Ectodermal cell (in vitro differentiated cells): ENCODE data around the gene AUTS2.

Source experiments
- H3K27ac ChIP-seq: 2 replicates; pipeline ENCODE4 v1.7.0; 2013; ENCODE audit warnings: mild to moderate bottlenecking, low read depth, low read length; ENCODE audit not compliant: insufficient read depth, poor library complexity, severe bottlenecking
- H3K27me3 ChIP-seq: 2 replicates; pipeline ENCODE4 v1.7.0; 2013; ENCODE audit warnings: mild to moderate bottlenecking, low read length; ENCODE audit not compliant: insufficient read depth, control insufficient read depth, poor library complexity, severe bottlenecking
- H3K36me3 ChIP-seq: one replicate; pipeline ENCODE4 v1.7.0; 2013; ENCODE audit warnings: low read length; ENCODE audit not compliant: control insufficient read depth, insufficient read depth
- H3K4me1 ChIP-seq: one replicate; pipeline ENCODE4 v1.7.0; 2013; ENCODE audit warnings: low read length; ENCODE audit not compliant: control insufficient read depth, insufficient read depth
- H3K4me3 ChIP-seq: 2 replicates; pipeline ENCODE4 v1.7.0; 2013; ENCODE audit warnings: low read depth, low read length, control low read depth; ENCODE audit not compliant: insufficient read depth
- H3K9me3 ChIP-seq: 2 replicates; pipeline ENCODE4 v1.7.0; 2013; ENCODE audit warnings: mild to moderate bottlenecking, low read length, moderate library complexity; ENCODE audit not compliant: control insufficient read depth
- WGBS, 2 experiments: methylation state at CpG; one replicate each; pipeline ENCODE4 v1.1.7; 2013; ENCODE audit warnings: missing lambda C conversion rate in 2 of 2; 5-methylcytosine and 5-hydroxymethylcytosine counted together

AUTS2 gene

DNA sequence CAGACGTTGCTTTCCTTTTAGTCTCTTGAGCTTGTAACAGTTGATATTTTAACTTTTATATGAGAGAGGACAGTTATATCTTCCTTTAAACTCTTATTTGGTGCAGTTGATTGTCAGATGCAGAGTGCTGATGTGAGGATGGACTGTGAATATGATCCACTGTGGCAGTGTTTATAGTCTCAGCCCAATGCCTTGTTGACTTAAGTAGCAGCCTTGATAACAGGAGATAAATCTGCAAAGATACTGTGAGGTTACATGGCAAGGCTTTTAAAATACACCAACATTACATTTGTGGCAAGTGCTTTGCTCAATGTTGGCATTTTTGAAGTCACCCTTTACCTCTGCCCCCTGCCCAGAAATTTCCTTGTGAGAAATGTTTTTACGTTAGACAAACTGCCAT is 206.7 kb downstream of the AUTS2 start:
- no peaks in the 10 kb centered on the region for H3K36me3 ChIP-seq
- no peak overlapping the region for H3K27ac ChIP-seq
- H3K9me3 ChIP-seq, result no peaks in the 10 kb centered on the region
- no peak overlapping the region for H3K4me3 ChIP-seq
- H3K4me1 ChIP-seq, result no peaks in the 10 kb centered on the region
- 89 to 100% methylated on average over 1 to 2 of the region's 2 CpGs for WGBS, 2 experiments
- H3K27me3 ChIP-seq, result no peaks in the 10 kb centered on the region

DNA sequence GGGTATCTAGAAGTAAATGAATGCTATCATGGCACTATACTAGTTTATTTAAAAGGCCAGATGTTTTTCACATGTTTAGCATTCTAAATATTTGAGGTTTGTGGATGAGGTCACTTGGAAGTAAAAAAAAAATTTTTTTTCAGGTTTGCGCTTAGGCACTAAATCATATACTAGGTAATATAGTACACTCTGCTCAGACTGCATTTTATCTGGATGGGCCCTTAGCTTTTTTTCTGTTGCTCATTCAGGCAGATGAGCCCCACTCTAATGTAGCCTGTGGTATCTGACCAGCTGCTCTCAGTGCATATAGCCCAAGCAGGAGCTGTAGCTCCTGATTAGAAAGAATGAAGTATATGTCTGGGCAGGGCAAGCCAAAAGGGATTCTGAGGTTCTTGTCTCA is 210.1 kb downstream of the AUTS2 start:
- Histone ChIP-seq H3K4me1 (no peaks in the 10 kb centered on the region), H3K27me3 (no peaks in the 10 kb centered on the region), H3K27ac (no peak overlapping the region), H3K4me3 (no peak overlapping the region), H3K36me3 (no peaks in the 10 kb centered on the region), H3K9me3 (no peaks in the 10 kb centered on the region)
- WGBS, 2 experiments, result 93 to 100% methylated on average over 1 of the region's 1 CpG

DNA sequence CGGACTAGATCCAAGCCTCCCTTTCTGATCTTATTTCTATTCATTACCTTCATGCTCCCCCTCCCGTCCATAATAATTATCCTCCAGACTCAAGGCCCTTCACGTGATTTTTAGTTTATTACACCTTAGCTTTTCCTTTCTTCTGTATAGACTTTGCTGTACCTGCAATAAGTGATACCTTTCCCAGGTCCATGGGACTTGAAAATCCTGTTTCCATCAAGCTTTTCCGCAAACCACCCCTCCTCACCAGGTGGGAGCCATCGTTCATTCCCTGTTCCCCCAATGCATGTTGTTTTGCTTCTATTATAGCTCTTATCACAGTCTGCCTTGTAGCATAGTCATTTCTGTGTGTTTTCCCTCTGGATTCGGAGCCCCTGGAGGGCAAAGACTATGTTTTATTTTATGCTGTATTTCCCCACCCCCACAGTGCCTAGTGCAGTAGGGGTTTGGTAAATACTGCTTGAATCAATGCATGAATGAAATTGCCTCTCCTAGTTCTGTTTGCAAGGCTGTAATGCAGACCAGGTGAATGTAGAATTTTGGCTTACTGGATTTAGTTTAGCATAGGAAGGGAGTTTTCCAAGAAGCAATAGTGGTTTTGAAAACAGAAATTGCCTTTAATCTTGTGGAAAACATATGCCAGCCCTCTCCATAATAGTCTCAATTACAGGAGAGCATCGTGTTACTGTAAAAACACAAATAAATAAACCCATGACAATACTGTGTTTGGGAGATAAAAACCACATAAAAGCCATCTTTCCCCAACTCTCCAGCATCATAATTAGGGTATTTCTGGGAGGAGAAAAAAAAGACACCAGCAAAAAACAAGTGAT is 213.4 kb downstream of the AUTS2 start:
- no peak overlapping the region for H3K4me3 ChIP-seq
- no peak overlapping the region for H3K27ac ChIP-seq
- no peaks in the 10 kb centered on the region for H3K36me3 ChIP-seq
- H3K9me3 ChIP-seq, result no peaks in the 10 kb centered on the region
- H3K4me1 ChIP-seq, result peaks cover 9% of the 10 kb centered on the region
- 92 to 95% methylated on average over 7 of the region's 7 CpGs for WGBS, 2 experiments
- H3K27me3 ChIP-seq, result no peaks in the 10 kb centered on the region

DNA sequence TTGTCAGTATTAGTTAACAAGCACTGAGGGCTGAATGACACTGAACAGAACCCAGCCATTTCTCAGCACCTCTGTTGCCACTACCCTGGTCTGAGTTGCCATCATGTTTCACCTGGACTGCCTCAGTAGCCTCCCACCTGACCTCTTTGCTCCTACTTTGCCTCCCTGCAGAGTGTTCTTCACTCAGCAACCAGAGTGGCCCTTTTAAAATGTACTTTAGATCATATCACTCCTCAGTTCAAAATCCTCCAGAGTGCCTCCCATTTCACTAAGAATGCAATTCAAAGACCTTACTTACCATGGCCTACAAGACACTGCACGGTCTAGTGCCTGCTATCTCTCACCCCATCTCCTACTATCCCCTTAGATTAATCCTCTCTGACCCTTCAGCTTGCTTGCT is 214.5 kb downstream of the AUTS2 start:
- Histone ChIP-seq H3K27ac (no peak overlapping the region), H3K36me3 (no peaks in the 10 kb centered on the region), H3K27me3 (no peaks in the 10 kb centered on the region), H3K4me3 (no peak overlapping the region), H3K4me1 (peaks cover 9% of the 10 kb centered on the region), H3K9me3 (no peaks in the 10 kb centered on the region)
- WGBS, 2 experiments, result 85 to 88% methylated on average over 1 of the region's 1 CpG

DNA sequence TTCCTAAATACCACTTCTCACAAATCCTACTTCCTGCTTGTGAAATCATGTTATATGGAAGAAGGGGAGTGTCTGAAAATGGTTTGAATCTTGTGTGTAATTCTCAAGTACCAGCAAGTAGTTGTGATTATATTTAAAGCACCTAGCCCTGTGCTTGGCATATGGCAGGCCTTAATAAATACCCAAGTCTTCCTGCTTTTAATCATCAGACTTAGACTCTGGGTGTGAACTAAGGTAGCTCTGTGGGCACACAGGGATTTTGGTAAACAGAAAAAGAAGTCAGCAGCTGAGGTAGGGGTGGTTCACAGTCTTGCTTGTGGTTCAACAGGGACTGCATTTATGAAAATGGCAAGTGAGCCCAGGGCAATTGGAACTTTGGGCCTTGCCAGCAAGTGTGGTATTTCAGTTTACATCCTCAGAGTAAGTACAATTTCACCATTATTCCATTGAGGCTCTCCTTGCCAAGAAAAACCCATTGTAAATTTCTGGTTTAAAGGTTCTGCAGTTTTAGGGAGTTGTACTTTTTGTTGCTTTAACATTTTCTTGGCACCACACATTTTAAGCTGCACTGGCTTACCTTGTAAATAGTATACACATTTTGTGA is 215.5 kb downstream of the AUTS2 start:
- Histone ChIP-seq H3K27me3 (no peaks in the 10 kb centered on the region), H3K27ac (no peak overlapping the region), H3K4me1 (peaks cover 9% of the 10 kb centered on the region), H3K36me3 (no peaks in the 10 kb centered on the region), H3K4me3 (no peak overlapping the region), H3K9me3 (no peaks in the 10 kb centered on the region)

DNA sequence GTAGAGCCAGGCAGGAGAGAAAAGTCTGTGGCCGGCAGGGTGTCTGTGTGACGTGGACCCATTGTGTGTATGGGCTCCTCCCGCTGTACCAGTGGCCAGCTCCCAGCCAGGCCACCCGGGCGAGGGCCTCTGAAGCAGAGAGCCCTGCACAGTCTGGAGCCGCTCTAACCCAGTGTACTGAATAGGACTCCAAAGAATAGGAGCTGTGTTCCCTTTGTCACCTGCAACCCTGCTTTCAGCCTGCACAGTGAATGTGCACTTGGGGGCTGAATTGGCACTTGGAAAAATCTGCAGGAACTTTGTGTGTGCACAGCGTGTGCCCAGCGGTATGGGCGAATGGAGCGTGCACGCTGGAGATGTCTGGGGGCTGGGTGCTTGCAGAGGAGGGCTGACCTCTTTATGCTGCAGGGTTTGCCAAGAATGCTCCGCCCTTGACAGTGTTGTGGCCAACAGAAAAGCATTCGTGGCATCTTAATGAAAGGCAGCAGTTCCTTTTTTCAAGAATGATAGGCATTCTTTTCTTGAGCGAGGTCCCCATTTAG is 216.2 kb downstream of the AUTS2 start:
- Histone ChIP-seq H3K4me3 (no peak overlapping the region), H3K4me1 (peaks cover 14% of the 10 kb centered on the region), H3K36me3 (no peaks in the 10 kb centered on the region), H3K27ac (peak overlapping the region; percentile 11), H3K9me3 (no peaks in the 10 kb centered on the region), H3K27me3 (no peaks in the 10 kb centered on the region)
- WGBS, 2 experiments, result 46 to 56% methylated on average over 14 of the region's 14 CpGs

DNA sequence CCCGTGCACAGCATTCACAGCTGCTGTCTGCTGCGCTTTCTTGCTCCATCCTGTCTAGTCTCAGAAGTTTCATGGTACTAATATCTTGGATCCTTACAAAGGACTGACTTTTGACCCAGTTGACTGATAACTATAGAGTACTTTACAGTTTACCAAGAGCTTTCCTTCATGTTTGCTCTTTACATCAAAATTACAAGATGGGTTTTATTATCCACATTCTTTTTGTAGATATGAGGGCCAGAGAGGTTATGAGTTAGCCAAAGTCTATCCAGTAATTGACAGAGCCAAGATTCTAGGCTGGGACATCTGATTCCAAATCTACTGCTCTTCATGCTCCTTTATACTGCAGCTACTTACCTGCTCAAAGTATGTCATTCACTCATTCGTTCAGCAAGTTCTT is 218.2 kb downstream of the AUTS2 start:
- H3K9me3 ChIP-seq, result no peaks in the 10 kb centered on the region
- H3K27ac ChIP-seq, result no peak overlapping the region
- H3K36me3 ChIP-seq, result no peaks in the 10 kb centered on the region
- no peak overlapping the region for H3K4me3 ChIP-seq
- no peaks in the 10 kb centered on the region for H3K27me3 ChIP-seq
- peaks cover 14% of the 10 kb centered on the region for H3K4me1 ChIP-seq
- 97% methylated on average over 3 of the region's 3 CpGs for WGBS, 2 experiments

DNA sequence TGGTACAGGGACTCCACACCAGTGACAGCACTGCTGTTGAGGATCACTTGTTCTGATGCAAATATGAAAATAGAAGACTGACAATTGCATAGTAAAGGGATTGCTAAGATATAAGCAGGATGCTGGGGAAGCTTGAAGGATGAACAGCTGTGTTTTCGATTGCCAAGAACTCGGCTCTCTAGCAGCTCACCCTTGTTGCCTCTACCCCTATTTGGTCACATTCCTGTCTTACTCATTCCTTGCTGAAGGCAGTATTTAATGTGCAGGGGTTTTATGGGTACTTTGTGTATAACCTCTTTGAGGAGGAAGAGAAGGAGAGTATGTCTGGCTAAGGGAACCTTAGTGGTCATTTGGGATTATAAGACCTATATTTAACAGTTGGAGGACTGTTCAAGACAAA is 218.8 kb downstream of the AUTS2 start:
- WGBS, 2 experiments, result 82 to 95% methylated on average over 2 of the region's 2 CpGs
- Histone ChIP-seq H3K27me3 (no peaks in the 10 kb centered on the region), H3K4me1 (peaks cover 14% of the 10 kb centered on the region), H3K27ac (no peak overlapping the region), H3K9me3 (no peaks in the 10 kb centered on the region), H3K36me3 (no peaks in the 10 kb centered on the region), H3K4me3 (no peak overlapping the region)

DNA sequence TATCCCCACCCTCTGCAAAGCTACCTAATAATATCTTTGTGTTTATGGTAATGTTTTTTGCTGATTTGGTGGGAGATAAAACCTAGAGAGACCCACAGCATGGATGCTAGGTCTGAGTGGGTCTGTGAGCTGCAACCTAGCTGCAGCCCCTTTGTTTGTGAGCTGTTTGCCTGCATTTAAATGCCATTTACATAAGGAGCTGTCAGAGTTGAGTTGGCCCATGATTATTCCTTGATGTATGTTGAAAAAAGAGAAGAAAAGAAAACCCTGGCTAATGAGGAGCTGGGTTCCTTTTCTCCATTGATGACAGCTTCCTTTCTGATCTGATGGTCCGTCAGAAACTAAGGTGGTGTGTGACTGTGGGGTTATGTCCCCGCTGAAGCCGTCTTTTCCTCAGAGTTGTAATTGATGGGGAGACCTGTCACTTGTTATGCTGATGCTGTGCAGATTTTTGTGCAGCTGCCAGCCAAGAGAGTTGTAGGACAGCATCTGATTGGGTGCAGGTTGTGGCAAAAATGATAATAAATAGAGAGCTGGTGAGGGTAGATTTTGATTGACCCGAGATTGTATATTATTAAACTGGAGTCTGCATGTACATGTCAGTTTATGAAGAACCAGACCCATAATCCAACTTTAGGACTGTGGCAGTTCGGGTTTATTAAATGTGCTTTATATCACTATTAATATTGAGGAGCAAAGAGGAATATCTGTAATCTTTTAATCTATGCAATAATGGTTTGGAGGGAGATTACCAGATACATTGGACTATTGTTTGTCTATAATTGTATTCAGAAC is 219.8 kb downstream of the AUTS2 start:
- Histone ChIP-seq H3K27me3 (no peaks in the 10 kb centered on the region), H3K27ac (no peak overlapping the region), H3K9me3 (no peaks in the 10 kb centered on the region), H3K4me1 (peaks cover 14% of the 10 kb centered on the region), H3K4me3 (no peak overlapping the region), H3K36me3 (no peaks in the 10 kb centered on the region)
- WGBS, 2 experiments, result 67 to 81% methylated on average over 4 to 5 of the region's 5 CpGs
